Activated T-cell treated with anti-CD3 and anti-CD28 coated beads, Interleukin-2, amount 50 U/mL, for 4 hours (primary cell): ENCODE measurements around the gene CLCN4. TPM values are rescaled to one million over a fixed set of nuclear protein-coding genes. Genes with fewer than 3 reads are reported as not detected.

ENCODE experiments used
- ATAC-seq, 2 donors: fragments of 200-7000 bp; cut with Tn5 transposase; one replicate each; pipeline ENCODE4 v1.10.0; 2021
- DNase-seq: peaks from one replicate; pipeline ENCODE4 v3.0.0-alpha.2; 2020
- H3K27me3 Mint-ChIP-seq: one replicate; pipeline ENCODE4 v1.8.0; 2021; ENCODE audit warnings: low read depth, mixed read lengths
- H3K36me3 Mint-ChIP-seq: one replicate; pipeline ENCODE4 v1.8.0; 2022; ENCODE audit warnings: mixed read lengths; ENCODE audit not compliant: insufficient read depth
- H3K4me1 Mint-ChIP-seq: one replicate; pipeline ENCODE4 v1.8.0; 2021; ENCODE audit warnings: low read depth, mixed read lengths
- H3K4me3 Mint-ChIP-seq: one replicate; pipeline ENCODE4 v1.8.0; 2021; ENCODE audit warnings: mild to moderate bottlenecking, moderate library complexity, mixed read lengths
- H3K9me3 Mint-ChIP-seq: one replicate; pipeline ENCODE4 v1.8.0; 2021; ENCODE audit warnings: mixed read lengths
- total RNA-seq, 3 donors: library from RNA; stranded (reverse); gene quantifications; one replicate each; pipeline ENCODE4 v1.2.1, GENCODE V29; 2021

Gene CLCN4
- total RNA-seq, 3 donors from 2014 or later, result 0.05 to 0.35 (median 0.08) TPM

- no peaks in the 10 kb centered on the region for H3K4me1 Mint-ChIP-seq
- no peak for ATAC-seq
Measured at GRCh38 chrX:10183760-10184159, 27.0 kb downstream of the CLCN4 start.

GRCh38 chrX:10184411-10184810, 27.6 kb downstream of the CLCN4 start:
- Mint-ChIP-seq H3K9me3 (no peaks in the 10 kb centered on the region), H3K27me3 (peaks cover 10% of the 10 kb centered on the region), H3K36me3 (no peaks in the 10 kb centered on the region), H3K4me3 (no peak overlapping the region), H3K4me1 (no peaks in the 10 kb centered on the region)
- ATAC-seq (no peak), DNase-seq (no peak)

More at GRCh38 chrX:10183760-10184159, 27.0 kb downstream of the CLCN4 start:
- Mint-ChIP-seq H3K36me3 (no peaks in the 10 kb centered on the region), H3K4me3 (no peak overlapping the region), H3K27me3 (peaks cover 10% of the 10 kb centered on the region), H3K9me3 (no peaks in the 10 kb centered on the region)
- no peak for DNase-seq

DNA sequence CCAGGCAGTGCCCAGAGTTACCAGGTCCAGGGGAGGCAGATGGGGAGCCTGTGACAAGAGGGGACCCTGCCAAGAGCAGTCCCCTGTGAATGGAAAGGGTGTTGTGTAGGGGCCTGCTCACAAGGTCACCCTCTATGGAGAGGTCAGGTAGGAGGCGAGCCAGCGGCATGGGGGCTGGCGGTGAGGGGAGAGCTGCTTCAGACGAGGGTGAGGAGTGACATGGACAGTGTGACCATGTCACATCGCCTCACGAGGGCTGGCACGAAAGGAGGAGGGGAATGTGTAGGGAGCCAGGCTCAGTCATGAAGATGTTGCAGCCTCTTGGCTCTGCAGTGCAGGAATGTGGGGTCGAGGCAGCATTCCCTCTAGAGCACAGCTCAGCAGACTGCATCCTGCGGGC, 29.6 kb downstream of the CLCN4 start:
- DNase-seq, result no peak
- no peaks in the 10 kb centered on the region for H3K9me3 Mint-ChIP-seq
- ATAC-seq, result no peak
- peaks cover 6% of the 10 kb centered on the region for H3K27me3 Mint-ChIP-seq
- H3K4me3 Mint-ChIP-seq, result no peak overlapping the region
- H3K4me1 Mint-ChIP-seq, result no peaks in the 10 kb centered on the region
- no peaks in the 10 kb centered on the region for H3K36me3 Mint-ChIP-seq

DNA sequence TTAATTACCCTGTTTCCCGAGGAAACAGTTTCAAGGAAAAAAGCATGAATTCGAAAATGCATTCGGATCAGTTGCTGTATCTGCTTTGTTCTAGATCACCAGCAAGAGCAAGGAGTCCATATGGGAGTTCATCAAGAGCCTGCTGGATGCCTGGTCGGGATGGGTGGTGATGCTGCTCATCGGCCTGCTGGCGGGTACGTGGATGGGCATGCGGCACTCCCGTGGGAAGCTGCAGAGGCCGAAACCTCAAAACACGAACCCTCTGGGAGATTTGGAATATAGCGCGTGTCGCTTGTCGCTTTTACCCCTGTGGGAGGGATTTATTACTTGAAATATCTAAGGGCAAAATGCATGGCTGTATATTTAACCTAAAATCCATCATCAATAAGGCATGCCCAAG, 30.6 kb downstream of the CLCN4 start:
- H3K9me3 Mint-ChIP-seq, result no peaks in the 10 kb centered on the region
- no peak overlapping the region for H3K4me3 Mint-ChIP-seq
- DNase-seq (no peak), ATAC-seq (no peak)
- H3K27me3 Mint-ChIP-seq, result peaks cover 10% of the 10 kb centered on the region
- no peaks in the 10 kb centered on the region for H3K4me1 Mint-ChIP-seq
- H3K36me3 Mint-ChIP-seq, result no peaks in the 10 kb centered on the region

GRCh38 chrX:10189317-10190268, 32.8 kb downstream of the CLCN4 start:
- Mint-ChIP-seq H3K27me3 (peaks cover 10% of the 10 kb centered on the region), H3K36me3 (no peaks in the 10 kb centered on the region), H3K4me1 (no peaks in the 10 kb centered on the region), H3K9me3 (no peaks in the 10 kb centered on the region), H3K4me3 (no peak overlapping the region)
- ATAC-seq (peak; percentile 72 to 89), DNase-seq (peak; percentile 79)

GRCh38 chrX:10190367-10190766, 33.6 kb downstream of the CLCN4 start:
- ATAC-seq, result no peak
- Mint-ChIP-seq H3K9me3 (no peaks in the 10 kb centered on the region), H3K4me3 (no peak overlapping the region), H3K4me1 (no peaks in the 10 kb centered on the region), H3K36me3 (no peaks in the 10 kb centered on the region), H3K27me3 (peaks cover 7% of the 10 kb centered on the region)
- no peak for DNase-seq

DNA sequence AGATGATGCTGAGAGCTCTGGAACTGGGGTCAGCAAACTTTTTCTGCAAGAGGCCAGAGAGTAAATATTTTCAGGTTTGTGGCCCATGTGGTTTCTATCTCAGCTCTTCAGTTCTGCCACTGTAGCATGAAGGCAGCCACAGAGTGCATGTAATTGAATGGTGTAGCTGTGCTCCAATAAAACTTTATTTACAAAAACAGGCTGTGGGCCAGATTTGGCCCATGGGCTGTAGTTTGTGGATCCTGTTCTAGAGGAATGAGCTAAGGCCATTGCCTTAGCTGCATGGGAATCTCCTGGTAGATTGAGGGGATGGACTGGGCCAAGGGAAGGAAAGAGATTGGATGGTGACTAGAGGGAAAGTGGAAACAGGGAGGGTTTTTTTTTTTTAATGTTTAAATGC, 36.8 kb downstream of the CLCN4 start:
- Mint-ChIP-seq H3K9me3 (no peaks in the 10 kb centered on the region), H3K27me3 (peaks cover 3% of the 10 kb centered on the region), H3K36me3 (no peaks in the 10 kb centered on the region), H3K4me1 (no peaks in the 10 kb centered on the region), H3K4me3 (no peak overlapping the region)
- no peak for DNase-seq
- no peak for ATAC-seq

- no peak for ATAC-seq
- no peaks in the 10 kb centered on the region for H3K9me3 Mint-ChIP-seq
- peaks cover 3% of the 10 kb centered on the region for H3K27me3 Mint-ChIP-seq
- no peak for DNase-seq
- H3K4me1 Mint-ChIP-seq, result peaks cover 5% of the 10 kb centered on the region
- no peak overlapping the region for H3K4me3 Mint-ChIP-seq
- no peaks in the 10 kb centered on the region for H3K36me3 Mint-ChIP-seq
Measured at GRCh38 chrX:10195425-10195824, 38.6 kb downstream of the CLCN4 start.

DNA sequence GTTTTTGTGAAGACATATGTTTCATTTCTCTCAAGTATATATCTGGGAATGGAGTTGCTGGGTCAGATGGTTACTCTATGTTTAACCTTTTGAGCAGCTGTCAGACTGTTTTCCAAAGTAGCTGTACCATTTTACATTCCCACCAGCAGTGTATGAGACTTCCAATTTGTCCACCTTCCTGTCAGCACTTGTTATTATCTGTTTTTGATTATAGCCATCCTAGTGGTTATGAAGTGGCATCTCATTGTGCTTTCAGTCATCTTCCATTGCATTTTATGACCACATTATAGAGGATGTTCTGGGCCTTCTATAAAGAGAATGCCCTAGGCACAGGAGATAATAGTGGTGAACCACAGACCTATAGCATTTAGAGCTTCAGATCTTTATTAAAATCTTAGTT, 39.2 kb downstream of the CLCN4 start:
- Mint-ChIP-seq H3K36me3 (no peaks in the 10 kb centered on the region), H3K27me3 (peaks cover 3% of the 10 kb centered on the region), H3K4me1 (peaks cover 5% of the 10 kb centered on the region), H3K9me3 (no peaks in the 10 kb centered on the region), H3K4me3 (no peak overlapping the region)
- no peak for DNase-seq
- no peak for ATAC-seq

DNA sequence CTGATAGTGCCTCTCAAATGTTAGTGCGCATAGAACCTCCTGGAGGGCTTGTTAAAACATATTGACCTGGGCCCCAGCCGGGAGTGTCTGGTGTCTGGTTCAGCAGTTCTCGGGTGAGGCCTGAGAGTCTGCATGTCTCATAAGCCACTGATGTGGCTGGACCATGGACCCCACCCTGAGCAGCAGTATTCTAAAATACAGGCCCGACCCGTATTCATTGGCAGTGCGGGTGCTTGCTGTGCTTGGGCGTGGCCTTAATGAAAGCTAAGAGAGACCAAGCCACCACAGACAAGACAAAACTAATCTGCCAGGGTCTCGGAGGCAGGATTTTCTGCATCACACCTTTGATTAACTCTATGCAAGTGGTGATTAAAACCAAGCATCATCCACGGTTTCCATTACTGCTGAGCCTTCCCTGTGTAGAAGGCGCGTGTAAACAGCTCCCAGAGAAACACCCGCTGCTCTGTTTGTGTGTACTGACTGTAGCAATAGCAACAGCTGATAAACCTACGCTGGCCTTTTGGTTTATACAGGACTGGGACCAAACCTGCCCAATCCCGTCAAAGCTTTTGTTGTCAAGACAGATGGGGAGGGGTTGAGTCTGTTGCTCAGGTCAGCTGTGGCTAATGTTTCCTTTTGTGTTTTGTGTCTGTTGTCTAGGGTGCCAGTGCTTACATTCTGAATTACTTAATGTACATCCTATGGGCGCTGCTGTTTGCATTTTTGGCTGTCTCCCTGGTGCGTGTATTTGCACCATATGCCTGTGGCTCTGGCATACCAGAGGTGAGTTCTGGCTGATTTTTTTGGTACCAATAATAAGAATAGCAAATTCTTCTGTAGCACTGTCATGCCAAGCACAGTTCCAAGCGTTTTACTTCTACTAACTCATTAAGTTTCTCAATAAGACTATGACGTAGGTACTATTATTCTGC, 40.8 kb downstream of the CLCN4 start:
- no peak for DNase-seq
- Mint-ChIP-seq H3K4me1 (peaks cover 5% of the 10 kb centered on the region), H3K27me3 (no peaks in the 10 kb centered on the region), H3K36me3 (no peaks in the 10 kb centered on the region), H3K9me3 (no peaks in the 10 kb centered on the region), H3K4me3 (no peak overlapping the region)
- no peak for ATAC-seq

- DNase-seq (no peak), ATAC-seq (no peak)
- H3K4me1 Mint-ChIP-seq, result peaks cover 5% of the 10 kb centered on the region
- H3K4me3 Mint-ChIP-seq, result no peak overlapping the region
- no peaks in the 10 kb centered on the region for H3K36me3 Mint-ChIP-seq
- no peaks in the 10 kb centered on the region for H3K27me3 Mint-ChIP-seq
- no peaks in the 10 kb centered on the region for H3K9me3 Mint-ChIP-seq
Measured at GRCh38 chrX:10198254-10198653, 41.5 kb downstream of the CLCN4 start.

- DNase-seq (no peak), ATAC-seq (no peak)
- no peaks in the 10 kb centered on the region for H3K27me3 Mint-ChIP-seq
- no peak overlapping the region for H3K4me3 Mint-ChIP-seq
- H3K36me3 Mint-ChIP-seq, result no peaks in the 10 kb centered on the region
- H3K9me3 Mint-ChIP-seq, result no peaks in the 10 kb centered on the region
- peaks cover 5% of the 10 kb centered on the region for H3K4me1 Mint-ChIP-seq
Measured at GRCh38 chrX:10199212-10199611, 42.4 kb downstream of the CLCN4 start.

DNA sequence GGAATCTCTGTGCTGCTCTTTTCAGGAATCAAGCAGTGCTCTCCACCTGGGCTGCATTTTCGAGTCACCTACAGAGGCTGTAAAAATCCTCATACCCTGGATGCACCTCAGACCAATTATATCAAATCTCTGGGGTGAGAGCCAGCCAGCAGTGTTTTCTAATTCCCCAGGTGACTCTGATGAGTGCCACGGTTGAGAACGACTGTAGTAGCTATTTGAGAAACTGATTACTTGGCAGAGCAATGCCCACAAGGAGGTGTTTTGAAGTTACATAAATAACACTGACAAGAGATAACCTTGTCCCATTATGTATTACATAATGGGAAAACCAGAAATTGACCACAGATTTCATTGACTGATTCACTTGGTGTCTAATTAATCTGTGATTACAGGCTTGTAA, 46.8 kb downstream of the CLCN4 start:
- ATAC-seq (no peak), DNase-seq (no peak)
- H3K4me3 Mint-ChIP-seq, result no peak overlapping the region
- no peaks in the 10 kb centered on the region for H3K27me3 Mint-ChIP-seq
- no peaks in the 10 kb centered on the region for H3K9me3 Mint-ChIP-seq
- peaks cover 5% of the 10 kb centered on the region for H3K4me1 Mint-ChIP-seq
- no peaks in the 10 kb centered on the region for H3K36me3 Mint-ChIP-seq

- Mint-ChIP-seq H3K4me1 (no peaks in the 10 kb centered on the region), H3K27me3 (no peaks in the 10 kb centered on the region), H3K36me3 (no peaks in the 10 kb centered on the region), H3K9me3 (no peaks in the 10 kb centered on the region), H3K4me3 (no peak overlapping the region)
- no peak for ATAC-seq
- no peak for DNase-seq
Measured at GRCh38 chrX:10206317-10206716, 49.5 kb downstream of the CLCN4 start.
